Measurements from ENCODE around the gene GMCL1. TPM values are rescaled to one million over a fixed set of nuclear protein-coding genes. Genes with fewer than 3 reads are reported as not detected.
A peak's percentile ranks its signal among the peaks of the same experiment; 100 is the strongest.
"Not testable (repeated sequence)": the region's sequence is repeated elsewhere in the genome, so short reads cannot be mapped to it uniquely, and the experiment has no call there.

GMCL1 gene
- total and polyA plus RNA-seq, 8 donors: 15.3 to 27.0 (median 25.1) TPM

DNA sequence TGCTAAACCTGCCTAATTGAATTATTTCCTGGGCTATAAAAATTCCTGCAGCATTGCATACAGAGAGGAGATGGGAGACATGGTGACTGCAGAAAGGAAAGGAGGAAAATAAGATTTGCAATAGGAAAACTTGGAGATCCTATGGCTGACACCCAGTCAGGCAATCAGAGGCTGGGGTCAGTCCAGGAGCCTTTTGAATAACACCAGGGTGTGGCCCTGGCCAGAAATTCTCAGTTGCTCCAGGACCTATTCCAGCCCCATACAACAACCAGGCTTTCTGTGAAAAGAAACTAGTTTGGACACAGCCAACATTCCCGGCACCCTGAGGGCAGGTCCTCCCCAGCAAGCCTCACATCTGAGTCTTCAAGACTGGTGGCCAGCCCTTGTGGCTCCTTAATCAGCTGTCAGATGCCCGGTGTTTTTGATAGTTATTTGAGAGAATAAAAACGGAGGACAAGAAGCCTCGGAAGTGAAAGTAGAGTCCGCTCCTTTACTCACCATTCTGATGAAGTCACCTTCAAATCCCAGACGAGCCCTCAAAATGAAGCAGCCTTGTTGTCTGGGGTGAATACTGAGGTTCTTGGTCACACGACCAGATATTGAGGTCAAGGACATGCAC, 31.1 kb upstream of the GMCL1 start:
- H3K9me3 ChIP-seq: no peaks in the 10 kb centered on the region
- H3K27ac ChIP-seq: peak overlapping the region; percentile 49 to 57
- H3K4me1 ChIP-seq: peaks cover 5 to 20% of the 10 kb centered on the region in 2 donors
- ATAC-seq (peak; percentile 79), DNase-seq (no peak)
- intact Hi-C loops (cut with DNase I): no loop called here
- no peaks in the 10 kb centered on the region for H3K27me3 ChIP-seq
- no peaks in the 10 kb centered on the region for H3K36me3 ChIP-seq
- no peak overlapping the region for H3K4me3 ChIP-seq
- TF ChIP-seq CTCF (IDR thresholded peaks at IDR 0.05): no peak

DNA sequence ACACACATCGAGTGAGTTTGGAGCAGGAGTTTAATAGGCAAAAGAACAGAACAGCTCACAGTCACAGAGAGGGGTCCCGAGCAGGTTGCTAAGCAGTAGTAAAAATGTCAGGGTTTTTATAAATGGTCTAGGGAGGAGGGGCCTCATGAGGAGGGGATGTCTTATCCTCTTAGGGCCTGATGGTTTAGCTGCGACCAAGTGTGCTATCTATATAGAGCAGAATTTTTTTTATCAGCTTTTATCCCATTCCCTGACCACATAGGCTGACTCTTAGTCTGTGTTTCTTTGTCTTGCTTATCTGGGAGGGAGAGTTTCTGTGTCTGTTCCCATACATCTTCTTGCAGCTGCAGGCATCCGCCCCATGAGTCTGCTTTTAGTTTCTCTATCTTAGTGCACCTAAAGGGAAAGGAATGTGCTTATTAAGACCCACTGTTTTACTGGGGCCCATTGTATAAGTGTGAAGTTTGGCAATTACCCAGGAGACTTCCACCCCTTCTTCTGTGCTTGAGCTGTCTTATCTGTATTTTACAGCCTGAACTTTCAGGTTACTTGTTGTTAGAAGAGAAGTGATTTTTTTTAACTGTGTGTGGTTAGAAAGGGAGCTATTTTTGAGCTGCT, 30.4 kb upstream of the GMCL1 start:
- Histone ChIP-seq H3K36me3 (no peaks in the 10 kb centered on the region), H3K4me3 (no peak overlapping the region), H3K27me3 (no peaks in the 10 kb centered on the region), H3K27ac (peak overlapping the region; percentile 49 to 57), H3K9me3 (no peaks in the 10 kb centered on the region), H3K4me1 (peaks cover 5 to 20% of the 10 kb centered on the region in 2 donors)
- TF ChIP-seq CTCF (IDR thresholded peaks at IDR 0.05): no peak
- ATAC-seq: peak; percentile 43
- intact Hi-C loops (cut with DNase I): no loop called here
- no peak for DNase-seq

- ATAC-seq (no peak), DNase-seq (no peak)
- H3K4me3 ChIP-seq: no peak overlapping the region
- H3K27ac ChIP-seq: no peak overlapping the region
- H3K9me3 ChIP-seq: no peaks in the 10 kb centered on the region
- peaks cover 0 to 26% of the 10 kb centered on the region in 2 donors for H3K36me3 ChIP-seq
- intact Hi-C loops (cut with DNase I): no loop called here
- peaks cover 5 to 26% of the 10 kb centered on the region in 2 donors for H3K4me1 ChIP-seq
- no peak for TF ChIP-seq CTCF (IDR thresholded peaks at IDR 0.05)
- no peaks in the 10 kb centered on the region for H3K27me3 ChIP-seq
Observed at GRCh38 chr2:69801745-69802290, 27.6 kb upstream of the GMCL1 start.

GRCh38 chr2:69802781-69803367, 26.6 kb upstream of the GMCL1 start:
- H3K9me3 ChIP-seq; H3K4me3 ChIP-seq; intact Hi-C loops (cut with DNase I): not testable (repeated sequence)

GRCh38 chr2:69804416-69804815, 25.0 kb upstream of the GMCL1 start:
- H3K4me3 ChIP-seq: no peak overlapping the region
- H3K27me3 ChIP-seq: no peaks in the 10 kb centered on the region
- no peak overlapping the region for H3K27ac ChIP-seq
- H3K36me3 ChIP-seq: peaks cover 0 to 52% of the 10 kb centered on the region in 2 donors
- peaks cover 0 to 6% of the 10 kb centered on the region in 2 donors for H3K4me1 ChIP-seq
- intact Hi-C loops (cut with DNase I): no loop called here
- no peak for TF ChIP-seq CTCF (IDR thresholded peaks at IDR 0.05)
- no peaks in the 10 kb centered on the region for H3K9me3 ChIP-seq
- ATAC-seq (no peak), DNase-seq (no peak)

More at GRCh38 chr2:69802781-69803367, 26.6 kb upstream of the GMCL1 start:
- peaks cover 0 to 37% of the 10 kb centered on the region in 2 donors for H3K36me3 ChIP-seq
- H3K27me3 ChIP-seq, DNase-seq, ATAC-seq, H3K27ac ChIP-seq: not testable (repeated sequence)
- peaks cover 1 to 20% of the 10 kb centered on the region in 2 donors for H3K4me1 ChIP-seq

Measured in left lung (tissue), 10 donors.